Inferior parietal cortex (tissue), 1 donor: Measurements from ENCODE around the gene ZBTB5.
A peak's percentile ranks its signal among the peaks of the same experiment; 100 is the strongest.
"Not testable (repeated sequence)": the region's sequence is repeated elsewhere in the genome, so short reads cannot be mapped to it uniquely, and the experiment has no call there.

Experiments
- DNase-seq: peaks from one replicate; pipeline ENCODE4 v3.0.0-alpha.2; 2016; ENCODE audit errors: extremely low spot score

ZBTB5 gene

DNA sequence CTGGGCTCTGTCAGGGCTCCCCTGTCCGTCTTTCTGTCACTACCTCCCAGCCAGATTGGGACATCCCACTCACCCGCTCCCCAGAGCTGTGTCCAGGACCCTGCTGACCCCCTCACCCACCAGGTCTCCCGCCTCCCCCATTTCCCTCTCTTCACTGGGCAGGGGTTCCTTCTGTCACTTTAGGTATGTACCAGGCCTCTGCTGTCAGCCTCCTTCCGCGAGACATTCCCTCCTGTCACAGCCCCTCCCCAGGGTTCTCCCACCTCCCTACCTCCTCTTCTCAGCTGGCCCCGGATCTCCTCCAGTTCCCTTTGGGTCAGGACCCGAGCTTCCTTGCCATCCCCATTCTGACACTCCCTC is 21.0 kb upstream of the ZBTB5 start:
- DNase-seq, result no peak

DNA sequence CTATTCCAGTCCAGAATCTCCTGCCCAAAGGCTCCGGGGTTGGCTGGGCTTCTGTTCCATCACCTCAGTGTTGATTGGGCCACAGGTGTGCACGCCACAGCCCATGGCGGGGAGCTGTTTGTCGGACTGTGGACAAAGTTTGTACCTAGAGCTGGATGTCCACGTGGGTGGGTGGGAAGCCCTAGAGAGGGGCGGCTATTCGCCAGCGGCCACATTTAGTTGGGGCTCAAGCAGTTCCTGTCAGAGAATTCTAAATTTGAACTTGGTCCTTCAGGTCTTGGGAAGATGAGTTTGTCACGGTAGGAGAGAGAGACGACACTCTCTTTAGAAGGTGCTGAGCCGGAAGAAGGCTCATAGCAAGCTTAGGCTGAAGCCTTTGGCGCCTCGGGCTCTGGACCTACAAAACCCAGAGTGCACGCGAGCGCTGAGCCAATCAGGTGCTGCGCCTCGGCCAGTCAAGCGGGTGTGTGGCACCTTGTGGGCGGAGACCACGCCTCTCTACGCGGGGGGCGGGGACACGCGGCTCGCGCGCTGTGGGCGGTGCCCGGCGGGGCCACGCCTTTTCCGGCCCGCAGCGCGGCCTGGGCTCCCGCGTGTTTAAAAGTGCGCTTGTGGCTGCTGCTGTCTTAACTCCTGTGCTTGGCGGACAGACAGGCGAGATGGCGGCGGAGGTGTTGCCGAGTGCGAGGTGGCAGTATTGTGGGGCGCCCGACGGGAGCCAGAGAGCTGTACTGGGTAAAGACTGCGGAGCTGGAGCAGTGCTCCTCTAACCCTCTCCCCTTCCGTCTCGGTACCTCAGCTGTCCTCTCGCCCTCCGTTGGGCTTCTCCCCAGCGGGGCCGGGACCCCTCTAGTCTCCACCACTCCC is 20.4 kb upstream of the ZBTB5 start, which contains the start of gene POLR1E:
Gene POLR1E (plus strand): TSS at position 560 of the 867 bp plus-strand sequence. CDS start 100 bp downstream, at position 660.
- DNase-seq, result peak; percentile 88

DNA sequence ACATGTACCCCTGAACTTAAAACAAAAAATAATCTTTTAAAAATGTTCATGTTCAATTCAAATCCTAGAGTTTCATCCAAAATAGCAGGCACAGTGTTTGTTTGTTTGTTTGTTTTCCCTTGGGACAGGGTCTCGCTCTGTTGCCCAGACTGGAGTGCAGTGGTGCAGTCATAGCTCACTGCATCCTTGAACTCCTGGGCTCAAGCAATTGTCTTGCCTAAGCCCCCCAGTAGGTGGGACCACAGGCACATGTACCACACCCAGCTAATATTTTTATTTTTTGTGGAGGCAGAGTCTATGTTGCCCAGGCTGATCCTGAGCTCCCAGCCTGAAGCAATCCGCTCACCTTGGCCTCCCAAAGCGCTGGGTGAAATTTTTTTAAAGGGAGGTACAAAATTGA is 15.5 kb upstream of the ZBTB5 start:
- DNase-seq, result no peak

GRCh38 chr9:37477987-37478619 is 12.9 kb upstream of the ZBTB5 start:
- DNase-seq, result not testable (repeated sequence)

GRCh38 chr9:37477443-37477842 is 12.2 kb upstream of the ZBTB5 start:
- DNase-seq, result not testable (repeated sequence)

DNA sequence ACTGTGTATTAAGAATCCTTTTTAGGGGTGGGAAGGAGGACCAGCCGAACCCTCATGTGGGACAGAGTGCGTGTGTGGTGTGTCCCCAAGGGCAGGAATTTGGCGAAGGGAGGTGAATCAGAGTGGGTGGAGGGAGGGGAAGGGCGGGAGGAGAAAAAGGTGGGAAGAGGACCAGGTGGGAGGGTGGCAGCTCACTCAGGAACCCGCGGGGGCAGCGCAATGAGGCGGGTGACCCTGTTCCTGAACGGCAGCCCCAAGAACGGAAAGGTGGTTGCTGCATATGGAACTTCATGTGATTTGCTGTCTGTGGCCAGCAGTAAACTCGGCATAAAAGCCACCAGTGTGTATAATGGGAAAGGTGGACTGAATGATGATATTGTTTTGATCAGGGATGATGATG is 11.7 kb upstream of the ZBTB5 start:
- DNase-seq, result no peak

DNA sequence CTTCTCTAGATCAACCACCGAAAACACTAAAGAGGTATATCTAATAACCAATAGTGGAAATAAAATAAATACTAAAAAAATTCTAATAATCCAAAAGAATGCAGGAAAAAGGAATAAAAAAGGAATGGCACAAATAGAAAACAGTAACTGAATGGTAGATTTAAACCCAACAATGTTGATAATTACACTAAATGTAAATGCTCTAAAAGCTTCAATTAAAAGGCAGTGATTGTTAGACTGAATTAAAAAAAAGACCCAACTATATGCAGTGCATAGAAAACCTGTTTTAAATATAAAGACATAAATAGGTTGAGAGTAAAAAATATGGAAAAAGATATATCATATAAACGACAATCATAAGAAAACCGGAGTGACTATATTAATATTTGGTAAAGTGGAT is 9.2 kb upstream of the ZBTB5 start:
- DNase-seq, result no peak

DNA sequence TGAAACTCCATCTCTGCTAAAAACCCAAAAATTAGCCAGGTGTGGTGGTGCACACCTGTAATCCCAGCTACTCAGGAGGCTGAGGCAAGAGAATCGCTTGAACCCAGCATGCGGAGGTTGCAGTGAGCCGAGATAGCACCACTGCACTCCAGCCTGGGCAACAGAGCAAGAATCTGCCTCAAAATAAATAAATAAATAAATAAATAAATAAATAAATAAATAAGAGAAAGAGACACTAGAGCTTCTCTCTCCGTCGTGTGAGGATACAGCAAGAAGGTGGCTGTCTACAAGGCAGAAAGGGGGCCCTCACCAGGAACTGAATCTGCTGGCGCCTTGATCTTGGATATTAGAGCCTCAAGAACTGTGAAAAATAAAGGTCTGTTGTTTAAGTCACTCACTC is 8.7 kb upstream of the ZBTB5 start:
- DNase-seq, result not testable (repeated sequence)

- DNase-seq, result peak; percentile 61
These were observed 6.9 kb upstream of the ZBTB5 start for GRCh38 chr9:37471942-37472684.

GRCh38 chr9:37468620-37469019 is 3.4 kb upstream of the ZBTB5 start:
- no peak for DNase-seq

- DNase-seq, result not testable (repeated sequence)
These were observed 2.3 kb upstream of the ZBTB5 start for GRCh38 chr9:37467530-37467929.

DNA sequence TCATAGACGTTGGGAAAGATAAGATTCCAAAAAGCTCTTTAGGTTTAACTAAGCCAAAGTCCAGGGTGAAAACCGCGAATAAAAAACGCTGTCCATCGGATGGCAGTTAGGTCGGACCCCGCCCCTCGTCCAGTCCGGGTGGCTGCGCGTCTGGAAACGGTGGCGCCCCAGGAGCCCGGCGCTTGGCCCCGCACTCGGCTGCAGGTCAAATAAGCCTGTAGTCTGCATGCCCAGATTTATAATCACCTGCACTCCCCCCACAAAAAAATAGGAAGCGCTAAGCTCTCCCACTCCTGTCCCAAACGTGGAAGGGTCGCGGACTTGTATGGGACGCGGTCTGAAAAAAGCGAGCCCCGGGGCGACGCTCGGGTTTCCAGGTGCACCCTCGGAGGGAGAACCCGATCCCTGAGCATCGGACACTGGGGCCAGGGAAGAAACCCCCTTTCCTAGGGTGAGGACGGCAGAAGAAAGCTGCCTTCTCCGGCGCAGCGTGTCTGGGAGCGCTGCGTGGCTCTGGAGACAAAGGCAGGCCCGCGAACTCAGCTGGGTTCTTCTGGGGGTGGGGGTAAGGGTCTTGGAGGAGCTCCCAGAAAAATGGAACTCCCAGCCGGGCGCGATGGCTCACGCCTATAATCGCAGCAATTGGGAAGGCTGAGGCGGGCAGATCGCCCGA is 923 bp upstream of the ZBTB5 start:
- peak; percentile 61 for DNase-seq

- no peak for DNase-seq
These were observed 613 bp downstream of the ZBTB5 start for GRCh38 chr9:37464426-37465248.

DNA sequence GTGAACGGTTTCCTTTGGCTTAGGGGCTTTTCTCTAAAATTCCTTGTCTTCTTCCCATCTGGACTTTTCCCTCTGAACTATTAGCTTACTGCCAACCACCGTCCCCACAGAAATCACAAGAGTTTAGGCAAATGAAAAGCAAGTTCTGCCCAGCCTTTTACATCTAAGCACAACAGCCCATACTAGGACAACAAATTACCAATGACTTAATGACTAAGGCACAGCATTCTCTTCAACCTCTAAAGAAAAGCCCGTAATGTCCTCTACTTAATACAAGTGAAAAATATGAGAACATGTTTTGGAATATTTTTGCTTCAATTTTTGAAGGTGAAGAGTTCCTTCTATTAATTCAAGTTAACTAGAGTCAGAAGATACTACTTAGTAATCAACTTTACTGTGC is 1.2 kb downstream of the ZBTB5 start:
- no peak for DNase-seq

GRCh38 chr9:37456817-37457216 is 8.4 kb downstream of the ZBTB5 start:
- no peak for DNase-seq

DNA sequence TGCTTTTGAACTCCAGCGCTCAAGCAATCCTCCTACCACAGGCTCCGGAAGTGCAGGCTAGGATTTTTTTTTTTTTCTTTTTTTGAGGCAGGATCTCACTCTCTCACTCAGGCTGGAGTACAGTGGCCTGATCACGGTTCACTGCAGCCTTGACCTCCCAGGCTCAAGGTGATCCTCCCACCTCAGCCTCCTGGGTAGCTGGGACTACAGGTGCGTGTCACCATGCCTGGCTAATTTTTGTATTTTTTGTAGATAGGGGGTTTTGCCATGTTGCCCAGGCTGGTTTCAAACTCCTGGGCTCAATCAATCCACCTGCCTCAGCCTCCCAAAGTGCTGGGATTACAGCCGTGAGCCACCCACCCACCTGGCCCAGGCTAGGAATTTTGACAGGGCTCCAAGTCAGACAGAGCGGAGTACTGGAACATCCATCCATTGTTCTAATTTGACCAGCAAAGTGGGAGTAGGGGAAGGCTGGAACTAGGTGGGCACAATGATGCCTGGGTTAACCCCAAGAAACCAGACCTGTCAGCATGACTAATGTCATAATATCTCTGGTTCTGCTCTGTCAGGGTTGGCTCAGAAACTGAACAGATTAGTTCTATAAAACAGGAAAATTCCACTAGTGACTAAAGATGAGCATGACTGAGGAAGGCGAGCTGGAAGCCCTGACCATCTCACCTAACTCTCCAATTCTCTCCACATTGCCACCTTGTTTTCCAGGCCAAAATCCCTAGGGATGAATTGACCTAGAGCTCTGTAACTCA is 9.2 kb downstream of the ZBTB5 start:
- no peak for DNase-seq

DNA sequence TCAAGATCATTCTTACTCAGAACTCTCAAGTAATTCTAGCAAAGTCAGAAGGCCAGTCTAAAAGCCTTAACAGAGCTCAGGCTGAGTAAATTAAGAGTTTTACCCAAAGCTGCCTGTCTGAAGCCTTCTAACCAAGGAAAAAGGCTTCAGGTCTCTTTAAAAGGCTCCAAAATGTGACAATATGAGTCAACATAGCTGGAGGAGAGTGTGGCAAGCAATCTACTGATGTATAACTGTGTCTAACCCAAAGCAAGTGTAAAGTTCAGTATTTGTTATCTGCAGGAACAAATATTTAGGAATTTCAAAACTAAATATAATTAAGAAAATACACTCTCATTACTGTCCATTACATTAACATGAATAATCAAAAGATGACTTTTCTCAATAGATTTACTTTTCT is 11.0 kb downstream of the ZBTB5 start:
- no peak for DNase-seq

DNA sequence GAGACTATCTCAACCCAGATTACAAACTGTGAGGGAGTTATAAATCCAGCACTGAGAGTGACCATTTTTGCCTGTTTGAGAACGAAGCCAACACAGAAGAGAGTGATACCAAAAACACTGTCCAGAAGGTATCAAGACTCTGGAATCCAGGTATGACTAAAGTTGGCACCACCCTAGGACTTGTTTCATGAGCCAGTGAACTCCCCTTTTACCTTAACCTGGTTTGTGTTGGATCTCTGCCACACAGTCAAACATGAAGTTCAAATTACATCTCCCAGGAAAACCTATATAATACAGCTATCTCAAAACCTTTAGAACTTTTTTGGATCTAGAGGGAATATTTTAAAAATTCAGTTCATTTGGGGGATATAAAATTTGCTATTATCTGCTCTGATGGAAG is 11.4 kb downstream of the ZBTB5 start:
- no peak for DNase-seq

DNA sequence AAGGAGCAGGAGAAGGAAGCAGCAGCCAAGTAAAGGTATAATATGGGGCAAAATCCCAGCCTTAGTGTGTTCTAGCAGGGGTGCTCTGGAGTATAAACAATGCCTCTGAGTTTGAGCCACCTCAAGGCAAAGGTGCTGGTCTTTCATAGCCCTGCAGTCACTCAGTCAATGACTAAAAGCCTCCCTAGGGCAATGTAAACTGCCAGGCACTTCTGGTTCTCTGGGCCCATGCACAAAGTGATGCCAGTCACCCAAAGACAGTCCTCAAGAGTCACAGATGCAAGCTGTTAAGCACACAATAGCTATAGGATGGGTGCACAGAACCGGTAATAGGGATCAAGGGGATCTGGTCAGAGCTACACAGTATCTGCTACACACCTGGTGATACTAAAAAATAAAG is 12.6 kb downstream of the ZBTB5 start:
- DNase-seq, result no peak

GRCh38 chr9:37451628-37452027 is 13.6 kb downstream of the ZBTB5 start:
- DNase-seq, result no peak
